ENCODE data around the gene MEMO1. TPM values are rescaled to one million over a fixed set of nuclear protein-coding genes. Genes with fewer than 3 reads are reported as not detected.
"Not testable (repeated sequence)": the region's sequence is repeated elsewhere in the genome, so short reads cannot be mapped to it uniquely, and the experiment has no call there.

The MEMO1 gene
- total RNA-seq, 4 donors from 2014 or later: 12.2 to 42.9 (median 17.5) TPM

GRCh38 chr2:31865215-31865614, 145.6 kb downstream of the MEMO1 start:
- Histone ChIP-seq H3K4me3 (no peak overlapping the region), H3K27me3 (no peaks in the 10 kb centered on the region), H3K9me3 (no peaks in the 10 kb centered on the region), H3K4me1 (no peaks in the 10 kb centered on the region), H3K27ac (no peak overlapping the region), H3K36me3 (no peaks in the 10 kb centered on the region)
- no peak for DNase-seq (ENCODE audit: low spot score in 2 of 2)
- TF ChIP-seq POLR2A (IDR thresholded peaks at IDR 0.05): no peak
- no peak for TF ChIP-seq CTCF (IDR thresholded peaks at IDR 0.05)
- no peak for TF ChIP-seq EP300 (IDR thresholded peaks at IDR 0.05)

GRCh38 chr2:31863867-31864266, 146.9 kb downstream of the MEMO1 start:
- TF ChIP-seq POLR2A (IDR thresholded peaks at IDR 0.05) (no peak), CTCF (IDR thresholded peaks at IDR 0.05) (no peak), EP300 (IDR thresholded peaks at IDR 0.05) (no peak)
- Histone ChIP-seq H3K4me1 (no peaks in the 10 kb centered on the region), H3K27me3 (no peaks in the 10 kb centered on the region), H3K4me3 (no peak overlapping the region), H3K27ac (no peak overlapping the region), H3K36me3 (no peaks in the 10 kb centered on the region), H3K9me3 (no peaks in the 10 kb centered on the region)
- 93 to 94% methylated on average over 3 of the region's 3 CpGs for WGBS, 2 donors
- DNase-seq (ENCODE audit: low spot score in 2 of 2): no peak

- not testable (repeated sequence) for H3K27me3 ChIP-seq; DNase-seq (ENCODE audit: low spot score in 2 of 2); H3K27ac ChIP-seq; H3K4me1 ChIP-seq; H3K36me3 ChIP-seq; H3K4me3 ChIP-seq; H3K9me3 ChIP-seq
- WGBS, 2 donors: 85 to 87% methylated on average over 9 of the region's 9 CpGs
Observed at GRCh38 chr2:31863015-31863656, 147.7 kb downstream of the MEMO1 start.

GRCh38 chr2:31859959-31860358, 150.8 kb downstream of the MEMO1 start:
- H3K4me1 ChIP-seq: no peaks in the 10 kb centered on the region
- no peaks in the 10 kb centered on the region for H3K27me3 ChIP-seq
- TF ChIP-seq CTCF (IDR thresholded peaks at IDR 0.05) (no peak), EP300 (IDR thresholded peaks at IDR 0.05) (no peak), POLR2A (IDR thresholded peaks at IDR 0.05) (no peak)
- WGBS, 2 donors: 81 to 87% methylated on average over 2 of the region's 2 CpGs
- H3K4me3 ChIP-seq: no peak overlapping the region
- H3K27ac ChIP-seq: no peak overlapping the region
- no peak for DNase-seq (ENCODE audit: low spot score in 2 of 2)
- no peaks in the 10 kb centered on the region for H3K9me3 ChIP-seq
- no peaks in the 10 kb centered on the region for H3K36me3 ChIP-seq

- Histone ChIP-seq H3K27ac (no peak overlapping the region), H3K9me3 (no peaks in the 10 kb centered on the region), H3K4me1 (no peaks in the 10 kb centered on the region), H3K27me3 (no peaks in the 10 kb centered on the region), H3K4me3 (no peak overlapping the region), H3K36me3 (peaks cover 0 to 9% (median 0%) of the 10 kb centered on the region in 3 donors)
- TF ChIP-seq POLR2A (IDR thresholded peaks at IDR 0.05): no peak
- TF ChIP-seq CTCF (IDR thresholded peaks at IDR 0.05): no peak
- no peak for TF ChIP-seq EP300 (IDR thresholded peaks at IDR 0.05)
- DNase-seq (ENCODE audit: low spot score in 2 of 2): no peak
Observed at GRCh38 chr2:31853521-31853920, 157.3 kb downstream of the MEMO1 start.

GRCh38 chr2:31842150-31842549, 168.7 kb downstream of the MEMO1 start:
- 95 to 99% methylated on average over 5 of the region's 5 CpGs for WGBS, 2 donors
- H3K27me3 ChIP-seq; H3K4me1 ChIP-seq; H3K4me3 ChIP-seq; H3K9me3 ChIP-seq; DNase-seq (ENCODE audit: low spot score in 2 of 2); H3K27ac ChIP-seq; H3K36me3 ChIP-seq: not testable (repeated sequence)
